Fibroblast of lung (primary cell): ENCODE measurements around the gene KHSRP.

ENCODE experiments used
- EZH2 ChIP-seq: IDR thresholded peaks from 2 replicates; pipeline ENCODE4 v1.5.1; 2012; ENCODE audit warnings: low read length, control low read depth, mild to moderate bottlenecking; ENCODE audit errors: missing control alignments
- TF ChIP-seq, protein P1 (sequence below), 2 donors: IDR thresholded peaks in 1 of 2; conservative IDR thresholded peaks in 1 of 2; 1 replicate in 1 of 2; 2 replicates in 1 of 2; pipeline ENCODE4 v1.5.1; 2011 to 2012; ENCODE audit warnings: low read length in 2 of 2, control low read depth in 1 of 2, inconsistent platforms in 1 of 2, low read depth in 1 of 2, mild to moderate bottlenecking in 1 of 2

DNA sequence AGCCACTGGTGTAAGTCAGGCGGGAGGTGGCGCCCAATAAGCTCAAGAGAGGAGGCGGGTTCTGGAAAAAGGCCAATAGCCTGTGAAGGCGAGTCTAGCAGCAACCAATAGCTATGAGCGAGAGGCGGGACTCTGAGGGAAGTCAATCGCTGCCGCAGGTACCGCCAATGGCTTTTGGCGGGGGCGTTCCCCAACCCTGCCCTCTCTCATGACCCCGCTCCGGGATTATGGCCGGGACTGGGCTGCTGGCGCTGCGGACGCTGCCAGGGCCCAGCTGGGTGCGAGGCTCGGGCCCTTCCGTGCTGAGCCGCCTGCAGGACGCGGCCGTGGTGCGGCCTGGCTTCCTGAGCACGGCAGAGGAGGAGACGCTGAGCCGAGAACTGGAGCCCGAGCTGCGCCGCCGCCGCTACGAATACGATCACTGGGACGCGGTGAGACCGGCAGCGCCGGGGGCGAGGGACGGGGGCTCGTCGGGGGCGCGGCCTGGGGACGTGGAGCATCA lies 52.0 kb downstream of the KHSRP start, which contains the start of gene ALKBH7:
- TF ChIP-seq, protein P1, sequence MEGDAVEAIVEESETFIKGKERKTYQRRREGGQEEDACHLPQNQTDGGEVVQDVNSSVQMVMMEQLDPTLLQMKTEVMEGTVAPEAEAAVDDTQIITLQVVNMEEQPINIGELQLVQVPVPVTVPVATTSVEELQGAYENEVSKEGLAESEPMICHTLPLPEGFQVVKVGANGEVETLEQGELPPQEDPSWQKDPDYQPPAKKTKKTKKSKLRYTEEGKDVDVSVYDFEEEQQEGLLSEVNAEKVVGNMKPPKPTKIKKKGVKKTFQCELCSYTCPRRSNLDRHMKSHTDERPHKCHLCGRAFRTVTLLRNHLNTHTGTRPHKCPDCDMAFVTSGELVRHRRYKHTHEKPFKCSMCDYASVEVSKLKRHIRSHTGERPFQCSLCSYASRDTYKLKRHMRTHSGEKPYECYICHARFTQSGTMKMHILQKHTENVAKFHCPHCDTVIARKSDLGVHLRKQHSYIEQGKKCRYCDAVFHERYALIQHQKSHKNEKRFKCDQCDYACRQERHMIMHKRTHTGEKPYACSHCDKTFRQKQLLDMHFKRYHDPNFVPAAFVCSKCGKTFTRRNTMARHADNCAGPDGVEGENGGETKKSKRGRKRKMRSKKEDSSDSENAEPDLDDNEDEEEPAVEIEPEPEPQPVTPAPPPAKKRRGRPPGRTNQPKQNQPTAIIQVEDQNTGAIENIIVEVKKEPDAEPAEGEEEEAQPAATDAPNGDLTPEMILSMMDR (conservative IDR thresholded peaks at IDR 0.05 in 1 of 2, IDR thresholded peaks at IDR 0.05 in 1 of 2; ENCODE audit: low read depth in 1 of 2, low read length in 2 of 2): no peak
- TF ChIP-seq EZH2: no peak
